CD14-positive monocyte (primary cell): ENCODE measurements around the gene GOSR2. TPM values are rescaled to one million over a fixed set of nuclear protein-coding genes. Genes with fewer than 3 reads are reported as not detected.

Experiments used
- DNase-seq, 3 donors: peaks; one replicate each; pipeline ENCODE4 v3.0.0-alpha.2; 2011 to 2022
- H2AFZ ChIP-seq: 2 replicates; pipeline ENCODE4 v1.6.0; 2012; ENCODE audit warnings: mild to moderate bottlenecking, low read depth, low read length, inconsistent platforms; ENCODE audit not compliant: insufficient read depth, poor library complexity, severe bottlenecking
- H3K27ac ChIP-seq, 2 donors: 1 replicate in 1 of 2; 2 replicates in 1 of 2; pipeline ENCODE4 v1.5.1; 2012 to 2013; ENCODE audit warnings: low read length in 2 of 2, control low read depth in 1 of 2, inconsistent platforms in 1 of 2, low read depth in 1 of 2, mild to moderate bottlenecking in 1 of 2
- H3K27me3 ChIP-seq, 2 donors: one replicate each; pipeline versions ENCODE4 v1.6.0 to v1.6.1; 2011 to 2013; ENCODE audit warnings: low read length in 2 of 2; ENCODE audit not compliant: control insufficient read depth in 2 of 2, insufficient read depth in 2 of 2
- H3K36me3 ChIP-seq, 2 donors: replicated peaks in 1 of 2; 1 replicate in 1 of 2; 2 replicates in 1 of 2; pipeline versions ENCODE4 v1.5.1 to v1.6.1; 2012 to 2013; ENCODE audit warnings: low read length in 2 of 2, control low read depth in 1 of 2, inconsistent platforms in 1 of 2, mild to moderate bottlenecking in 1 of 2; ENCODE audit not compliant: insufficient read depth in 2 of 2, control insufficient read depth in 1 of 2
- H3K4me1 ChIP-seq, 2 donors: 1 replicate in 1 of 2; 2 replicates in 1 of 2; pipeline versions ENCODE4 v1.5.1 to v1.6.1; 2012 to 2013; ENCODE audit warnings: low read length in 2 of 2, control low read depth in 1 of 2, inconsistent platforms in 1 of 2, mild to moderate bottlenecking in 1 of 2, moderate library complexity in 1 of 2; ENCODE audit not compliant: insufficient read depth in 2 of 2, control insufficient read depth in 1 of 2
- H3K4me2 ChIP-seq: replicated peaks from 2 replicates; pipeline ENCODE3; 2012; ENCODE audit warnings: low read length, moderate library complexity, mild to moderate bottlenecking; ENCODE audit not compliant: poor library complexity, severe bottlenecking; ENCODE audit errors: extremely low read depth
- H3K4me3 ChIP-seq, 3 experiments: fragments of 200-600 bp in 1 of 3; sonication (generic) in 1 of 3; replicated peaks in 1 of 3; 1 replicate in 2 of 3; 2 replicates in 1 of 3; pipeline ENCODE4 v1.5.1; 2011 to 2013; ENCODE audit warnings: low read length in 3 of 3, mild to moderate bottlenecking in 3 of 3, control low read depth in 2 of 3, low read depth in 2 of 3, inconsistent platforms in 1 of 3, moderate library complexity in 1 of 3
- H3K79me2 ChIP-seq: 2 replicates; pipeline ENCODE4 v1.6.0; 2012; ENCODE audit warnings: mild to moderate bottlenecking, control low read depth, inconsistent platforms, low read length, moderate library complexity; ENCODE audit not compliant: insufficient read depth
- H3K9ac ChIP-seq: 2 replicates; pipeline ENCODE4 v1.6.0; 2017; ENCODE audit warnings: low read length, mild to moderate bottlenecking; ENCODE audit not compliant: insufficient read depth, poor library complexity, severe bottlenecking
- H3K9me3 ChIP-seq, 2 donors: replicated peaks in 1 of 2; 1 replicate in 1 of 2; 2 replicates in 1 of 2; pipeline versions ENCODE4 v1.5.1 to v1.6.1; 2012 to 2013; ENCODE audit warnings: low read length in 2 of 2, control low read depth in 1 of 2; ENCODE audit not compliant: control insufficient read depth in 1 of 2, insufficient read depth in 1 of 2
- H4K20me1 ChIP-seq: 2 replicates; pipeline ENCODE4 v1.6.0; 2012; ENCODE audit warnings: mild to moderate bottlenecking, low read length, control low read depth, moderate library complexity; ENCODE audit not compliant: insufficient read depth
- H3K27ac Mint-ChIP-seq, 7 donors: one replicate each; pipeline ENCODE4 v1.8.0; 2020; ENCODE audit warnings: mild to moderate bottlenecking in 7 of 7, mixed read lengths in 7 of 7, moderate library complexity in 6 of 7, inconsistent platforms in 2 of 7
- H3K27me3 Mint-ChIP-seq, 3 donors: one replicate each; pipeline ENCODE4 v1.8.0; 2021 to 2022; ENCODE audit warnings: low read depth in 3 of 3, mild to moderate bottlenecking in 3 of 3, mixed read lengths in 3 of 3, moderate library complexity in 3 of 3, inconsistent platforms in 1 of 3
- H3K36me3 Mint-ChIP-seq, 2 donors: one replicate each; pipeline ENCODE4 v1.8.0; 2020; ENCODE audit warnings: mixed read lengths in 2 of 2, inconsistent platforms in 1 of 2, mild to moderate bottlenecking in 1 of 2
- H3K4me1 Mint-ChIP-seq: one replicate; pipeline ENCODE4 v1.8.0; 2020; ENCODE audit warnings: mild to moderate bottlenecking, mixed read lengths
- H3K4me3 Mint-ChIP-seq, 2 donors: one replicate each; pipeline ENCODE4 v1.8.0; 2020; ENCODE audit warnings: mild to moderate bottlenecking in 2 of 2, mixed read lengths in 2 of 2, moderate library complexity in 1 of 2
- H3K9me3 Mint-ChIP-seq, 7 donors: one replicate each; pipeline ENCODE4 v1.8.0; 2020 to 2022; ENCODE audit warnings: mixed read lengths in 7 of 7, mild to moderate bottlenecking in 6 of 7, moderate library complexity in 6 of 7, inconsistent platforms in 2 of 7
- WGBS: methylation state at CpG from one replicate; pipeline ENCODE4 v1.1.5; 2013; ENCODE audit warnings: missing lambda C conversion rate; ENCODE audit not compliant: insufficient coverage; 5-methylcytosine and 5-hydroxymethylcytosine counted together
- intact Hi-C, 2 donors: fragments of 100-400 bp; cut with micrococcal nuclease; formaldehyde crosslinking; loops; one replicate each; pipeline versions ENCODE4 v1.15.0 to v1.15.1; 2023
- polyA plus RNA-seq, 3 donors: library from polyadenylated mRNA; depleted of rRNA in 1 of 3; unstranded in 2 of 3; stranded (reverse) in 1 of 3; fragments of 300-500 nt in 2 of 3; fragments of >200 nt in 1 of 3; fragmentation: Illumina TruSeq in 2 of 3; gene quantifications; 1 replicate in 2 of 3; 2 replicates in 1 of 3; pipeline ENCODE4 v1.2.3, GENCODE V29; 2012 to 2021
- TF ChIP-seq, protein P1 (sequence below): fragments of 200-600 bp; IDR thresholded peaks from one replicate; pipeline ENCODE4 v1.8.0; 2022; ENCODE audit warnings: antibody characterized with exemption, mild to moderate bottlenecking

Gene GOSR2
- polyA plus RNA-seq, 3 donors, result 25.2 to 31.1 (median 27.7) TPM

DNA sequence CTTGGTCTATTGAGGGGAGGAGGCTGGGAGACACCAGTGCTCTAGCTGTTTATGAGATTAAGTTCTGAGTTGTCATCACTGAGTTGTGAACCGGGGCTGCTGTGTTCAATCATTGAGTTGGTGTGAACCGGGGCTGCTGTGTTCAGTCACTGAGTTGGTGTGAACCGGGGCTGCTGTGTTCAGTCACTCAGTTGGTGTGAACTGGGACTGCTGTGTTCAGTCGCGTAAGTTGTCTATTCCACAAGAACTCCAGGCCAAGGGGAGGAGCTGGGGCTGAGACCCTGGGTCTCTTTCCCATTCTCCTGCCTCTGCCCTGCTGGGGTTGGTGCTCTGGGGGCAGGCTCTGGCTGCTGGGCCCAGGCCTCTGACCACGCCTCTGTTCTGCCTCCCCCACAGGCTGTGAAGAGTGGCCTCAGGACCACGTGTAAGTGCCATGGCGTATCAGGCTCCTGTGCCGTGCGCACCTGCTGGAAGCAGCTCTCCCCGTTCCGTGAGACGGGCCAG is 47.1 kb upstream of the GOSR2 start:
- Histone ChIP-seq H3K4me2 (no peak overlapping the region), H3K79me2 (no peaks in the 10 kb centered on the region), H3K9ac (no peak overlapping the region), H3K4me3 (no peak overlapping the region), H3K27ac (no peak overlapping the region), H3K27me3 (no peaks in the 10 kb centered on the region), H3K4me1 (peaks cover 41 to 44% of the 10 kb centered on the region in 2 donors), H3K36me3 (no peaks in the 10 kb centered on the region), H4K20me1 (no peaks in the 10 kb centered on the region), H3K9me3 (no peaks in the 10 kb centered on the region), H2AFZ (peak overlapping the region; percentile 52)
- no peaks in the 10 kb centered on the region for H3K9me3 Mint-ChIP-seq
- 97% methylated on average over 12 of the region's 13 CpGs for whole genome bisulfite sequencing
- peak overlapping the region in 4 of 7 donors; percentile 22 to 54 (median 42) for H3K27ac Mint-ChIP-seq
- DNase-seq, result no peak
- TF ChIP-seq, protein P1, sequence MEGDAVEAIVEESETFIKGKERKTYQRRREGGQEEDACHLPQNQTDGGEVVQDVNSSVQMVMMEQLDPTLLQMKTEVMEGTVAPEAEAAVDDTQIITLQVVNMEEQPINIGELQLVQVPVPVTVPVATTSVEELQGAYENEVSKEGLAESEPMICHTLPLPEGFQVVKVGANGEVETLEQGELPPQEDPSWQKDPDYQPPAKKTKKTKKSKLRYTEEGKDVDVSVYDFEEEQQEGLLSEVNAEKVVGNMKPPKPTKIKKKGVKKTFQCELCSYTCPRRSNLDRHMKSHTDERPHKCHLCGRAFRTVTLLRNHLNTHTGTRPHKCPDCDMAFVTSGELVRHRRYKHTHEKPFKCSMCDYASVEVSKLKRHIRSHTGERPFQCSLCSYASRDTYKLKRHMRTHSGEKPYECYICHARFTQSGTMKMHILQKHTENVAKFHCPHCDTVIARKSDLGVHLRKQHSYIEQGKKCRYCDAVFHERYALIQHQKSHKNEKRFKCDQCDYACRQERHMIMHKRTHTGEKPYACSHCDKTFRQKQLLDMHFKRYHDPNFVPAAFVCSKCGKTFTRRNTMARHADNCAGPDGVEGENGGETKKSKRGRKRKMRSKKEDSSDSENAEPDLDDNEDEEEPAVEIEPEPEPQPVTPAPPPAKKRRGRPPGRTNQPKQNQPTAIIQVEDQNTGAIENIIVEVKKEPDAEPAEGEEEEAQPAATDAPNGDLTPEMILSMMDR, result no peak
- H3K4me1 Mint-ChIP-seq, result peaks cover 44% of the 10 kb centered on the region
- no peaks in the 10 kb centered on the region for H3K36me3 Mint-ChIP-seq
- peaks cover 1 to 5% (median 2%) of the 10 kb centered on the region in 3 donors for H3K27me3 Mint-ChIP-seq
- H3K4me3 Mint-ChIP-seq, result peak overlapping the region in 1 of 2 donors; percentile 55
- intact Hi-C loops, result no loop called here

- no peaks in the 10 kb centered on the region for H3K9me3 ChIP-seq
These were observed 46.5 kb upstream of the GOSR2 start for GRCh38 chr17:46876353-46876887.

More at GRCh38 chr17:46876353-46876887, 46.5 kb upstream of the GOSR2 start:
- Histone ChIP-seq H3K4me3 (no peak overlapping the region), H3K27ac (peak overlapping the region in 1 of 2 donors; percentile 1), H3K9ac (no peak overlapping the region), H3K4me1 (peaks cover 41 to 44% of the 10 kb centered on the region in 2 donors), H3K27me3 (no peaks in the 10 kb centered on the region), H3K36me3 (no peaks in the 10 kb centered on the region), H2AFZ (no peak overlapping the region), H4K20me1 (no peaks in the 10 kb centered on the region), H3K79me2 (no peaks in the 10 kb centered on the region), H3K4me2 (no peak overlapping the region)
- no peaks in the 10 kb centered on the region for H3K9me3 Mint-ChIP-seq
- H3K27me3 Mint-ChIP-seq, result peaks cover under 1 to 5% (median 1%) of the 10 kb centered on the region in 3 donors
- H3K4me3 Mint-ChIP-seq, result no peak overlapping the region
- no peaks in the 10 kb centered on the region for H3K36me3 Mint-ChIP-seq
- 90% methylated on average over 10 of the region's 12 CpGs for WGBS
- DNase-seq, result no peak
- no peak overlapping the region for H3K27ac Mint-ChIP-seq
- peaks cover 44% of the 10 kb centered on the region for H3K4me1 Mint-ChIP-seq
- intact Hi-C loops, result no loop called here
- TF ChIP-seq, protein P1, result no peak
